Right ventricle myocardium inferior (tissue), 1 donor: ENCODE measurements around the gene SCGN. TPM values are rescaled to one million over a fixed set of nuclear protein-coding genes. Genes with fewer than 3 reads are reported as not detected.

ENCODE experiments used
- ATAC-seq: fragments of 200-7000 bp; cut with Tn5 transposase; one replicate; pipeline ENCODE4 v1.9.1; 2020; ENCODE audit warnings: mild to moderate bottlenecking, moderate library complexity
- DNase-seq: peaks from one replicate; pipeline ENCODE4 v3.0.0; 2021; ENCODE audit errors: missing footprints
- intact Hi-C: fragments of 100-400 bp; cut with DNase I; formaldehyde crosslinking; loops from one replicate; pipeline ENCODE4 v1.11.0; 2022
- total RNA-seq: library from RNA; stranded (reverse); fragmentation: NEBNext Ultra II Directional; extraction: Animal tissue kit (Norgen Biotek cat#: 25700); gene quantifications from one replicate; pipeline ENCODE4 v1.2.1, GENCODE V29; 2021
- donor health status: DM: no; HTN: yes; CAD: no; lungs with severe emphysema.

The SCGN gene
- total RNA-seq, 1 donor from 2014 or later = 1.2 TPM

GRCh38 chr6:25675167-25675566 lies 23.2 kb downstream of the SCGN start:
- intact Hi-C loops = no loop called here
- no peak for DNase-seq
- ATAC-seq = no peak

DNA sequence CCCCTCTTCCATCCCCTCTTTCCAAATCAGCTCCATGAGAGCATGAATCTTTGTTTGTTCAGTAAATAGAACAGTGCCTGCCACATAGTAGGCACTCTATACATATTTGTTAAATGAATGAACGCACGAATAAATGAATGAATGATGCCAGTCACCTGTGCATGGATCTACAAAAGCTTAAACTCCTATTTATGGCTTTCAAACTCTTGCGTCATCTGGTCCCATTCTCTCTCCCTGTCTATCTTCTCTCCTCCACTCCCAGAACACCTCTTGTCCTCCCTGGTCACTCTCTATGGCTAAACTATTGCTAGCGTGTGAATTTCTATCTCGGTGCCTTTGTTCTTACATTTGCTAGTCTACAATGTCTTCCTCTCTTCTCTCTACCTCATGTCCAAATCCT lies 24.8 kb downstream of the SCGN start:
- no peak for DNase-seq
- intact Hi-C loops = no loop called here
- no peak for ATAC-seq

DNA sequence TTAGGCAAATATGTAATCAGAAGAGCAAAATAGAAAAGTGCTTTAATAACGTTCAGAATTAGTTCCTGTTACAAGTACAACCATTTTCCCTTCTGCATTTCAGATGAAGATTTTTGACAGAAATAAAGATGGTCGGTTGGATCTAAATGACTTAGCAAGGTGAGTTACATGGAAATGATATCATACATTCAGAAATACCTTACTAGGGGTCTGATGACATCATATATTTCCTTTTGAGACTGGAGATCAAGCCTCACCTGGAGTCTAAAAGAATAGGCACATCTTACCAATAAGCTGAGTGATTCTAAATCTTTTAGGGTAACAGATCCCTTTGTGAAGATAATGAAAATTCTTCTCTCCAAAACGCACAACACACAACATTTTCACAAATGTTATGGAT lies 29.8 kb downstream of the SCGN start:
- intact Hi-C loops = no loop called here
- DNase-seq (no peak), ATAC-seq (no peak)

DNA sequence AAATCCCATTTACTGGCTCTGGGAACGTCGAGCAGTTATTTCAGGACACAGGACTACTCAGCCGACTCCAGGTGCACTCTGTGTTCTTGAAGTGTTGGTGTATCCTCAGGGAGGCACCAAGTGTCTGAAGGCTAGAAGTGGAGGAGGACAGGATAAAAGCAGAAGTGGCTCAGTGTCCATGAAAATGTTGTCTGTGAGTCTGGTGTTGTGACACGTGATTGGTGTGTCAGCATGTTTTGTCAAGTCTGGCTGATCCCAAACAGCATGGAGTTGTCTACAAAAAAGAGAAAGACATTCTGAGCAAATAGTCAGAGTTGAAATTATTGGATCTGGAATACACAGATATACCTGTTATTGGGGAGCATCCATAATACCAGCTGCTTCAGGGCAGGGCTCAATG lies 30.3 kb downstream of the SCGN start:
- intact Hi-C loops = no loop called here
- DNase-seq (no peak), ATAC-seq (no peak)

DNA sequence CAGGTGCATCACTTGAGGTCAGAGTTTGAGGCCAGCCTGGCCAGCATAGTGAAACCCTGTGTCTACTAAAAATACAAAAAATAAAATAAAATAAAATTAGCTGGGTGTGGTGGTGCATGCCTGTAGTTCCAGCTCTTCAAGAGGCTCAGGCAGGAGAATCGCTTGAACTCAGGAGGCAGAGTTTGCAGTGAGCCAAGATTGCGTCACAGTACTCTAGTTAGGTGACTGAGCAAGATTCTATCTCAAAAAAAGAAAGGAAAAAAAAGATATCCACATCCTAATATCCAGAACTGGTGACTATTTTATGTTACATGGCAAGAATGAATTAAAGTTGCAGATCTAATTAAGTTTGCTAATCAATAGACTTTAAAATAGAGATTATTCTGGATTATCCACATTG lies 32.5 kb downstream of the SCGN start:
- intact Hi-C loops = no loop called here
- DNase-seq (no peak), ATAC-seq (no peak)

GRCh38 chr6:25685251-25685650 lies 33.2 kb downstream of the SCGN start:
- ATAC-seq = no peak
- intact Hi-C loops = no loop called here

GRCh38 chr6:25685896-25686295 lies 33.9 kb downstream of the SCGN start:
- ATAC-seq (no peak), DNase-seq (no peak)
- intact Hi-C loops = no loop called here

More at GRCh38 chr6:25685251-25685650, 33.2 kb downstream of the SCGN start:
- no peak for DNase-seq

DNA sequence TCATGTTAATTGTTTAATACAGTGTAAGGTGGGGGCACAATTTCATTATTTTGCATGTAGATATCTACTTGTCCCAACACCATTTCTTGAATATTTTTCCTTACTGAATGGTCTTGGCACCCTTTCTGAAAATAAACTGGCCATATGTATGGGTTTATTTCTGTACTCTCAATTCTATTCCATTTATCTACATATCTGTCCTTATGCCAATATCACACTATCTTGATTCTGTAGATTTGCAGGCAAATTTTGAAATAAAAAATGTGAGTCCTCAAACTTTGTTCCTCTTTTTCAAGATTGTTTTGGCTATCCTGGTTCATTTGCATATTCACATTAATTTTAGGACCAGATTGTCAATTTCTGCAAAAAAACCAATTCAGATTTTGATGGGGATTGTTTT lies 34.8 kb downstream of the SCGN start:
- intact Hi-C loops = no loop called here
- ATAC-seq (no peak), DNase-seq (no peak)

- intact Hi-C loops = no loop called here
- ATAC-seq (no peak), DNase-seq (no peak)
Observed at GRCh38 chr6:25689966-25690365, 38.0 kb downstream of the SCGN start.

- no peak for ATAC-seq
- no peak for DNase-seq
- intact Hi-C loops = no loop called here
Observed at GRCh38 chr6:25691894-25692293, 39.9 kb downstream of the SCGN start.

- intact Hi-C loops = no loop called here
- no peak for ATAC-seq
- no peak for DNase-seq
Observed at GRCh38 chr6:25692472-25692871, 40.5 kb downstream of the SCGN start.

GRCh38 chr6:25694366-25694765 lies 42.4 kb downstream of the SCGN start:
- ATAC-seq (no peak), DNase-seq (no peak)
- intact Hi-C loops = no loop called here

GRCh38 chr6:25695671-25696070 lies 43.7 kb downstream of the SCGN start:
- intact Hi-C loops = no loop called here
- ATAC-seq (no peak), DNase-seq (no peak)

DNA sequence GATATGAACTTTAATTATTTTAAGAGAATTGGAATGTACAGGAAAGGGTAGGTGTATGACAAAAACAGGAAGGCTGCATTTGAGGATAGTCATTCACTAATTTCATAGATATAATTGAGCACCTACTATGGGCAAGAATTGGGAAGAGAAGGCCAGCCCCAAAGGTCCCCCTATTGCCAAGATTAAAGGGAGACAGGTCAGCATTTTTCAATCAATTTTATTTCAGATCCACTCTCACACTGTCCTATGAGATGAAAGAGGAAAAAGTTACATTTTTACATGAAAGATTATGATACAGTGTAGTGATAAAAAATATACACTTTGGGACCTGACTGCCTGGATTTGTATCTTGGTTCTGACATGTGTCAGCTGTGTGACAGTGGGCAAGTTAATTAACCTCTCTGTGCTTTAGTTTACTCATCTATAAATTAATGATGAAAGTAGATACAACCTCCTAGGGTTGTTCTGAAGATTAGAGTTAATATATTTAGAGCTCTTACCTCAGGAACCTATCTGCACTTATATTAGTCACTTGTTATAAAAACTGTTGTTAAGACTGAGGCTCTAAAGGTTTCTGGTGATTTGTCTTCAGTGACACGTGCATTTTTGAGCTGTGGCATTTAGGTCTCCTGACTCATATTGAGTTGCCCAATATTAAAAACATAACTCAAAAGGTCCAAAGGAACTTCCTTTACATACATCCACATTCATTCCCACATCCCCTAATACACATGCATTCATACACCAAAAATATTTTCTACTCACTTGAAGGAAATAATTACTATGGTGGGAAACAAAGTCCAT lies 45.7 kb downstream of the SCGN start:
- DNase-seq (no peak), ATAC-seq (no peak)
- intact Hi-C loops = no loop called here

- intact Hi-C loops = no loop called here
- no peak for DNase-seq
- ATAC-seq = no peak
Observed at GRCh38 chr6:25698631-25699030, 46.6 kb downstream of the SCGN start.

DNA sequence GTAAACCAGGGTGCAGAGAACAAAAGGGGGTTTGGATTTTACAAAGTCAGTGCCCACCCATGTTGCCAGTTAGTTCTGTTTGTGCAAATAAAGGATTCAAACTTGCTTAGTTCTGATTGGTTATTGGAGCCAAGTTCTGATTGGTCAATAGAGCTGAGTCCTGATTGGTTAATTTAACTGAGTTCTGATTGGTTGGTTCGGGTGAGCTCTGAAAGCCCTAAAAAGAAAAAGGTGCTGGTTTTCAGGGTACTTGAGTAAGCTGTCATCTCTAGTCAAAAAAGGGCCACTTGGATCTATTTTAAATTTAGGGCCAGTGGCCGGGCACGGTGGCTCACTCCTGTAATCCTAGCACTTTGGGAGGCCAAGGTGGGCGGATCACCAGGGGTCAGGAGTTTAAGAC lies 47.6 kb downstream of the SCGN start:
- intact Hi-C loops = no loop called here
- ATAC-seq = no peak
- no peak for DNase-seq

DNA sequence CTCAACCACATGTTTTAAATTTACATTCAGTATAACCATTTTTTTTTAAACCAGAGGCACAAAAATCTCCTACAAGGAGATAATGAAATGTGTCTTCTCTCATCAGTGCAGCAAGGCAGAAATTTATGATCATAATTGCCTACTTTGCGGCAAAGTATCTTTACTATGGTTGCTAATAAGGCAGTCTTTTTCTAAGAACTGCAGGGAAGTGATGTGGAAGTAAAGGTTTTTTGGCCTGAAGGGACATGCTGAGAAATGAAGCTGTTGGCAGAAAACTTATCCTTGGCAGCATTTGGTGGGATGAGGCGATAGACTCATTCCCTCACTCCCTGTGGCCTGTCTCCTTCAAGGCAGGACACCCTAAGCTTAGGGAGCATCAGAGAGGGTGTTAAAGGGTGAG lies 48.7 kb downstream of the SCGN start:
- ATAC-seq (no peak), DNase-seq (no peak)
- intact Hi-C loops = no loop called here

GRCh38 chr6:25701807-25702206 lies 49.8 kb downstream of the SCGN start:
- no peak for DNase-seq
- ATAC-seq = no peak

DNA sequence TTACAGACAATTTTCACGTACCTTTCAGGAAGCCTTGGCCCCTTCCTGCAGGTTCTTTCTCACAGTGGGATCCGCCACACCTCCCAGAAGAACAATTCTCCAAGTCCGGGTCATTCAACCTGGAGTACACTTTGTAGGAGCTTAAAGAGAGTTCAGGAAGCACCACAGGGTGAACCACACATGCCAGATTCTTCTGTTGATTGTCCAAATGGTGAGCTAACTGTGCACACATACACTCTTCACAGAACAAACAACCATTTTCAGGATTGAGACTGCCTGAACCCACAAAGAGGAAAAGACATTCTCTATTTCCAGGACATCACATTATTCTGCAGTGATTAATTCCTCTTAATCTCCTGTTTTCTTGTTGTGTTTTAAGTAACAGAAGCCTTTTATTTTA lies 51.0 kb downstream of the SCGN start:
- intact Hi-C loops = no loop called here
- DNase-seq (no peak), ATAC-seq (no peak)

More at GRCh38 chr6:25701807-25702206, 49.8 kb downstream of the SCGN start:
- intact Hi-C loops = no loop called here

DNA sequence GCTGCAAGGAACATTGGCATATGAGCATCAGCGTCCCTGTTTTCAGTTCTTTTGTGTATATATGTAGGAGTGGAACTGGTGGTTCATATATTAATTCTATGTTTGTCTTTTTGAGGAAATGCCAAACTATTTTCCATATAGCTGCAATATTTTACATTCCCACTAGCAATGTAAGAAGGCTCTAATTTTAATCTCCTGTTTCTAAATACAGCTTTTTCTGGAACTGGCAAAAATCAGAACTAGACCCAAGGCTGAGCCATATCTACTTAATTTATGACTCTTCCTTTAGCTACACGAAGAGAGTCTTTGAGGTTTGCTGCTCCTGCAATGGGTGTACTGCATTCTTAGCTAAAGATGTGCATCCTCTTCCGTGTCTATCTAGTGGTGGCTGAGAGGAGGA lies 52.0 kb downstream of the SCGN start:
- ATAC-seq = no peak
- no peak for DNase-seq
- intact Hi-C loops = no loop called here
